ENCODE data around the gene DRD1. TPM values are rescaled to one million over a fixed set of nuclear protein-coding genes. Genes with fewer than 3 reads are reported as not detected.
"Not testable (repeated sequence)": the region's sequence is repeated elsewhere in the genome, so short reads cannot be mapped to it uniquely, and the experiment has no call there.

The DRD1 gene
- polyA plus RNA-seq, 2 donors, result 0.02 to 0.08 TPM

GRCh38 chr5:175461370-175461769 is 17.4 kb upstream of the DRD1 start:
- Histone ChIP-seq H3K36me3 (ENCODE audit: control insufficient read depth in 2 of 2, insufficient read depth in 2 of 2, low read length in 1 of 2) (no peaks in the 10 kb centered on the region), H3K27ac (ENCODE audit: low read depth in 2 of 2, low read length in 1 of 2) (no peak overlapping the region), H3K27me3 (ENCODE audit: control insufficient read depth in 1 of 2, insufficient read depth in 2 of 2, low read length in 2 of 2) (peaks cover 0 to 3% of the 10 kb centered on the region in 2 donors), H3K4me3 (ENCODE audit: low read depth in 1 of 2, low read length in 2 of 2) (no peak overlapping the region), H3K9me3 (ENCODE audit: control insufficient read depth in 2 of 2, insufficient read depth in 1 of 2, low read depth in 1 of 2, low read length in 1 of 2) (no peaks in the 10 kb centered on the region), H3K4me1 (ENCODE audit: control insufficient read depth in 2 of 2, insufficient read depth in 2 of 2, low read length in 1 of 2) (peaks cover 0 to 3% of the 10 kb centered on the region in 2 donors)
- 90 to 94% methylated on average over 13 of the region's 13 CpGs for WGBS, 2 donors

- H3K9me3 ChIP-seq (ENCODE audit: control insufficient read depth in 2 of 2, insufficient read depth in 1 of 2, low read depth in 1 of 2, low read length in 1 of 2), result no peaks in the 10 kb centered on the region
- 74 to 84% methylated on average over 2 of the region's 2 CpGs for WGBS, 2 donors
- H3K36me3 ChIP-seq (ENCODE audit: control insufficient read depth in 2 of 2, insufficient read depth in 2 of 2, low read length in 1 of 2), result no peaks in the 10 kb centered on the region
- no peak overlapping the region for H3K4me3 ChIP-seq (ENCODE audit: low read depth in 1 of 2, low read length in 2 of 2)
- H3K27ac ChIP-seq (ENCODE audit: low read depth in 2 of 2, low read length in 1 of 2), result no peak overlapping the region
- no peaks in the 10 kb centered on the region for H3K4me1 ChIP-seq (ENCODE audit: control insufficient read depth in 2 of 2, insufficient read depth in 2 of 2, low read length in 1 of 2)
- peaks cover 0 to 3% of the 10 kb centered on the region in 2 donors for H3K27me3 ChIP-seq (ENCODE audit: control insufficient read depth in 1 of 2, insufficient read depth in 2 of 2, low read length in 2 of 2)
These were observed 16.6 kb upstream of the DRD1 start for GRCh38 chr5:175460552-175460951.

- WGBS, 2 donors, result 35 to 41% methylated on average over 7 of the region's 7 CpGs
These were observed 16.1 kb upstream of the DRD1 start for GRCh38 chr5:175460126-175460525.

GRCh38 chr5:175457466-175457865 is 13.5 kb upstream of the DRD1 start:
- Histone ChIP-seq H3K27ac (ENCODE audit: low read depth in 2 of 2, low read length in 1 of 2) (no peak overlapping the region), H3K4me1 (ENCODE audit: control insufficient read depth in 2 of 2, insufficient read depth in 2 of 2, low read length in 1 of 2) (no peaks in the 10 kb centered on the region), H3K36me3 (ENCODE audit: control insufficient read depth in 2 of 2, insufficient read depth in 2 of 2, low read length in 1 of 2) (no peaks in the 10 kb centered on the region), H3K27me3 (ENCODE audit: control insufficient read depth in 1 of 2, insufficient read depth in 2 of 2, low read length in 2 of 2) (peaks cover 0 to 3% of the 10 kb centered on the region in 2 donors), H3K9me3 (ENCODE audit: control insufficient read depth in 2 of 2, insufficient read depth in 1 of 2, low read depth in 1 of 2, low read length in 1 of 2) (no peaks in the 10 kb centered on the region), H3K4me3 (ENCODE audit: low read depth in 1 of 2, low read length in 2 of 2) (no peak overlapping the region)
- 48 to 51% methylated on average over 1 of the region's 1 CpG for WGBS, 2 donors

More at GRCh38 chr5:175460126-175460525, 16.1 kb upstream of the DRD1 start:
- no peaks in the 10 kb centered on the region for H3K4me1 ChIP-seq (ENCODE audit: control insufficient read depth in 2 of 2, insufficient read depth in 2 of 2, low read length in 1 of 2)
- H3K9me3 ChIP-seq (ENCODE audit: control insufficient read depth in 2 of 2, insufficient read depth in 1 of 2, low read depth in 1 of 2, low read length in 1 of 2), result no peaks in the 10 kb centered on the region
- no peak overlapping the region for H3K27ac ChIP-seq (ENCODE audit: low read depth in 2 of 2, low read length in 1 of 2)
- no peaks in the 10 kb centered on the region for H3K36me3 ChIP-seq (ENCODE audit: control insufficient read depth in 2 of 2, insufficient read depth in 2 of 2, low read length in 1 of 2)
- H3K4me3 ChIP-seq (ENCODE audit: low read depth in 1 of 2, low read length in 2 of 2), result no peak overlapping the region
- H3K27me3 ChIP-seq (ENCODE audit: control insufficient read depth in 1 of 2, insufficient read depth in 2 of 2, low read length in 2 of 2), result peaks cover 0 to 3% of the 10 kb centered on the region in 2 donors

- Histone ChIP-seq H3K9me3 (ENCODE audit: control insufficient read depth in 2 of 2, insufficient read depth in 1 of 2, low read depth in 1 of 2, low read length in 1 of 2) (no peaks in the 10 kb centered on the region), H3K27ac (ENCODE audit: low read depth in 2 of 2, low read length in 1 of 2) (no peak overlapping the region), H3K4me3 (ENCODE audit: low read depth in 1 of 2, low read length in 2 of 2) (no peak overlapping the region), H3K4me1 (ENCODE audit: control insufficient read depth in 2 of 2, insufficient read depth in 2 of 2, low read length in 1 of 2) (no peaks in the 10 kb centered on the region), H3K36me3 (ENCODE audit: control insufficient read depth in 2 of 2, insufficient read depth in 2 of 2, low read length in 1 of 2) (no peaks in the 10 kb centered on the region), H3K27me3 (ENCODE audit: control insufficient read depth in 1 of 2, insufficient read depth in 2 of 2, low read length in 2 of 2) (peaks cover 0 to 3% of the 10 kb centered on the region in 2 donors)
- 82 to 85% methylated on average over 11 of the region's 11 CpGs for WGBS, 2 donors
These were observed 12.2 kb upstream of the DRD1 start for GRCh38 chr5:175456105-175456742.

GRCh38 chr5:175454338-175454737 is 10.4 kb upstream of the DRD1 start:
- WGBS, 2 donors, result 85 to 92% methylated on average over 5 of the region's 5 CpGs
- not testable (repeated sequence) for H3K27ac ChIP-seq (ENCODE audit: low read depth in 2 of 2, low read length in 1 of 2); H3K9me3 ChIP-seq (ENCODE audit: control insufficient read depth in 2 of 2, insufficient read depth in 1 of 2, low read depth in 1 of 2, low read length in 1 of 2); H3K4me3 ChIP-seq (ENCODE audit: low read depth in 1 of 2, low read length in 2 of 2); H3K4me1 ChIP-seq (ENCODE audit: control insufficient read depth in 2 of 2, insufficient read depth in 2 of 2, low read length in 1 of 2); H3K36me3 ChIP-seq (ENCODE audit: control insufficient read depth in 2 of 2, insufficient read depth in 2 of 2, low read length in 1 of 2); H3K27me3 ChIP-seq (ENCODE audit: control insufficient read depth in 1 of 2, insufficient read depth in 2 of 2, low read length in 2 of 2)

- no peak overlapping the region for H3K27ac ChIP-seq (ENCODE audit: low read depth in 2 of 2, low read length in 1 of 2)
- no peaks in the 10 kb centered on the region for H3K27me3 ChIP-seq (ENCODE audit: control insufficient read depth in 1 of 2, insufficient read depth in 2 of 2, low read length in 2 of 2)
- WGBS, 2 donors, result 79 to 84% methylated on average over 2 of the region's 2 CpGs
- no peaks in the 10 kb centered on the region for H3K4me1 ChIP-seq (ENCODE audit: control insufficient read depth in 2 of 2, insufficient read depth in 2 of 2, low read length in 1 of 2)
- H3K4me3 ChIP-seq (ENCODE audit: low read depth in 1 of 2, low read length in 2 of 2), result no peak overlapping the region
- no peaks in the 10 kb centered on the region for H3K36me3 ChIP-seq (ENCODE audit: control insufficient read depth in 2 of 2, insufficient read depth in 2 of 2, low read length in 1 of 2)
- no peaks in the 10 kb centered on the region for H3K9me3 ChIP-seq (ENCODE audit: control insufficient read depth in 2 of 2, insufficient read depth in 1 of 2, low read depth in 1 of 2, low read length in 1 of 2)
These were observed 8.2 kb upstream of the DRD1 start for GRCh38 chr5:175452166-175452565.

- 45 to 54% methylated on average over 3 of the region's 3 CpGs for WGBS, 2 donors
- no peak overlapping the region for H3K27ac ChIP-seq (ENCODE audit: low read depth in 2 of 2, low read length in 1 of 2)
- no peak overlapping the region for H3K4me3 ChIP-seq (ENCODE audit: low read depth in 1 of 2, low read length in 2 of 2)
- peaks cover 7 to 12% of the 10 kb centered on the region in 2 donors for H3K4me1 ChIP-seq (ENCODE audit: control insufficient read depth in 2 of 2, insufficient read depth in 2 of 2, low read length in 1 of 2)
- peaks cover 0 to 4% of the 10 kb centered on the region in 2 donors for H3K27me3 ChIP-seq (ENCODE audit: control insufficient read depth in 1 of 2, insufficient read depth in 2 of 2, low read length in 2 of 2)
- H3K9me3 ChIP-seq (ENCODE audit: control insufficient read depth in 2 of 2, insufficient read depth in 1 of 2, low read depth in 1 of 2, low read length in 1 of 2), result no peaks in the 10 kb centered on the region
- H3K36me3 ChIP-seq (ENCODE audit: control insufficient read depth in 2 of 2, insufficient read depth in 2 of 2, low read length in 1 of 2), result no peaks in the 10 kb centered on the region
These were observed 4.3 kb upstream of the DRD1 start for GRCh38 chr5:175448276-175448675.

GRCh38 chr5:175447571-175447970 is 3.6 kb upstream of the DRD1 start:
- H3K27me3 ChIP-seq (ENCODE audit: control insufficient read depth in 1 of 2, insufficient read depth in 2 of 2, low read length in 2 of 2), result peaks cover 0 to 4% of the 10 kb centered on the region in 2 donors
- H3K4me1 ChIP-seq (ENCODE audit: control insufficient read depth in 2 of 2, insufficient read depth in 2 of 2, low read length in 1 of 2), result peaks cover 7 to 12% of the 10 kb centered on the region in 2 donors
- 22 to 38% methylated on average over 2 of the region's 2 CpGs for WGBS, 2 donors
- no peak overlapping the region for H3K4me3 ChIP-seq (ENCODE audit: low read depth in 1 of 2, low read length in 2 of 2)
- no peaks in the 10 kb centered on the region for H3K36me3 ChIP-seq (ENCODE audit: control insufficient read depth in 2 of 2, insufficient read depth in 2 of 2, low read length in 1 of 2)
- H3K27ac ChIP-seq (ENCODE audit: low read depth in 2 of 2, low read length in 1 of 2), result no peak overlapping the region
- no peaks in the 10 kb centered on the region for H3K9me3 ChIP-seq (ENCODE audit: control insufficient read depth in 2 of 2, insufficient read depth in 1 of 2, low read depth in 1 of 2, low read length in 1 of 2)

GRCh38 chr5:175446378-175446777 is 2.4 kb upstream of the DRD1 start:
- H3K4me1 ChIP-seq (ENCODE audit: control insufficient read depth in 2 of 2, insufficient read depth in 2 of 2, low read length in 1 of 2), result peaks cover 7 to 12% of the 10 kb centered on the region in 2 donors
- not testable (repeated sequence) for H3K27me3 ChIP-seq (ENCODE audit: control insufficient read depth in 1 of 2, insufficient read depth in 2 of 2, low read length in 2 of 2); H3K9me3 ChIP-seq (ENCODE audit: control insufficient read depth in 2 of 2, insufficient read depth in 1 of 2, low read depth in 1 of 2, low read length in 1 of 2); H3K36me3 ChIP-seq (ENCODE audit: control insufficient read depth in 2 of 2, insufficient read depth in 2 of 2, low read length in 1 of 2); H3K4me3 ChIP-seq (ENCODE audit: low read depth in 1 of 2, low read length in 2 of 2); H3K27ac ChIP-seq (ENCODE audit: low read depth in 2 of 2, low read length in 1 of 2)
- 68 to 84% methylated on average over 14 of the region's 14 CpGs for WGBS, 2 donors

All from esophagus (tissue), 2 donors.